GM12878 (cell line): ENCODE data around the gene ITPKB. TPM values are rescaled to one million over a fixed set of nuclear protein-coding genes. Genes with fewer than 3 reads are reported as not detected.

ENCODE experiments used
- ATAC-seq: fragments of 200-7000 bp; cut with Tn5 transposase; 3 replicates; pipeline ENCODE4 v1.9.1; 2020; ENCODE audit warnings: mild to moderate bottlenecking, moderate library complexity
- BruUV-seq: library from RNA; stranded (reverse); fragments of 400-500 nt; replicated peaks from 2 replicates; lab custom pipeline; 2021; lab: Mats Ljungman, UMichigan
- CTCF ChIA-PET: fragments of 300-600 bp; sonication (Branson Sonifier 250); formaldehyde crosslinking; extraction: SDS; loops from one replicate; lab custom pipeline; 2021; ENCODE audit warnings: inconsistent platforms; lab: Yijun Ruan, JAX
- POLR2A ChIA-PET: fragments of 350-600 bp; formaldehyde crosslinking; extraction: SDS; loops from one replicate; lab custom pipeline; 2021; ENCODE audit warnings: inconsistent platforms; lab: Charles Lee
- RAD21 ChIA-PET: fragments of 300-600 bp; sonication (Branson Sonifier 250); formaldehyde crosslinking; loops from one replicate; lab custom pipeline; 2023; ENCODE audit warnings: antibody characterized with exemption; ENCODE audit not compliant: unreplicated experiment; lab: Charles Lee
- SMC1A ChIA-PET: fragments of 300-600 bp; sonication (Branson Sonifier 250); formaldehyde crosslinking; loops from one replicate; lab custom pipeline; 2023; ENCODE audit not compliant: unreplicated experiment, uncharacterized antibody; lab: Charles Lee
- DNase-seq: peaks from one replicate; pipeline ENCODE4 v3.0.0-alpha.2; 2011; ENCODE audit warnings: low read depth, low spot score
- FAIRE-seq: peaks from 3 replicates; lab custom pipeline; 2011; peaks lifted over from hg19 to GRCh38; lab: Jason Lieb, UNC
- H2AFZ ChIP-seq: 2 replicates; pipeline ENCODE4 v1.6.0; 2011; ENCODE audit warnings: low read depth, low read length, control low read depth; ENCODE audit not compliant: control insufficient read depth
- H3K27ac ChIP-seq: 2 replicates; pipeline ENCODE4 v1.5.1; 2011; ENCODE audit warnings: control low read depth; ENCODE audit not compliant: control insufficient read depth, insufficient read depth
- H3K27me3 ChIP-seq, 2 experiments: replicated peaks in 1 of 2; 2 replicates each; pipeline versions ENCODE4 v1.6.0 to v1.6.1; 2011; ENCODE audit warnings: low read length in 1 of 2; ENCODE audit not compliant: control insufficient read depth in 2 of 2, insufficient read depth in 2 of 2
- H3K36me3 ChIP-seq, 2 experiments: 2 replicates each; pipeline ENCODE4 v1.5.1; 2011; ENCODE audit warnings: low read length in 1 of 2; ENCODE audit not compliant: control insufficient read depth in 2 of 2, insufficient read depth in 2 of 2
- H3K4me1 ChIP-seq: 2 replicates; pipeline ENCODE4 v1.6.1; 2011; ENCODE audit warnings: mild to moderate bottlenecking, low read length, moderate library complexity, mixed read lengths; ENCODE audit not compliant: control insufficient read depth, insufficient read depth
- H3K4me2 ChIP-seq: 2 replicates; pipeline ENCODE4 v1.6.0; 2011; ENCODE audit warnings: control low read depth; ENCODE audit not compliant: control insufficient read depth, insufficient read depth
- H3K4me3 ChIP-seq: fragments of 200-600 bp; sonication (generic); 2 replicates; pipeline ENCODE4 v1.5.1; 2016
- H3K79me2 ChIP-seq: 2 replicates; pipeline ENCODE4 v1.6.0; 2011; ENCODE audit warnings: low read length; ENCODE audit not compliant: control insufficient read depth, insufficient read depth
- H3K9ac ChIP-seq: 2 replicates; pipeline ENCODE4 v1.8.0; 2011; ENCODE audit warnings: low read length, control low read depth, mixed read lengths; ENCODE audit not compliant: control insufficient read depth, insufficient read depth
- H3K9me3 ChIP-seq: replicated peaks from 3 replicates; pipeline ENCODE4 v1.5.1; 2011; ENCODE audit warnings: mild to moderate bottlenecking, low read length; ENCODE audit not compliant: control insufficient read depth, insufficient read depth
- H4K20me1 ChIP-seq: 2 replicates; pipeline ENCODE4 v1.6.0; 2011; ENCODE audit not compliant: control insufficient read depth, insufficient read depth
- CBFB ChIP-seq: IDR thresholded peaks from 2 replicates; pipeline ENCODE4 v1.6.1; 2016; ENCODE audit warnings: antibody characterized with exemption, low read depth
- E4F1 ChIP-seq: fragments of 450-650 bp; IDR thresholded peaks from 2 replicates; pipeline ENCODE4 v1.6.1; 2018; ENCODE audit warnings: borderline replicate concordance, mild to moderate bottlenecking; ENCODE audit not compliant: partially characterized antibody
- NFIC ChIP-seq: IDR thresholded peaks from 2 replicates; pipeline ENCODE4 v1.6.1; 2012; ENCODE audit warnings: low read depth, mild to moderate bottlenecking, inconsistent platforms, low read length, moderate library complexity
- RUNX3 ChIP-seq: IDR thresholded peaks from 2 replicates; pipeline ENCODE4 v1.6.1; 2012; ENCODE audit warnings: low read length, inconsistent platforms
- TAF1 ChIP-seq: IDR thresholded peaks from 2 replicates; pipeline ENCODE4 v1.6.1; 2011; ENCODE audit warnings: mild to moderate bottlenecking, low read depth, low read length, borderline replicate concordance
- ZBED1 ChIP-seq: IDR thresholded peaks from 2 replicates; pipeline ENCODE4 v1.6.1; 2016; ENCODE audit warnings: borderline replicate concordance
- WGBS: methylation state at CpG from one replicate; pipeline ENCODE4 v1.1.6; 2016; ENCODE audit warnings: low lambda C conversion rate; ENCODE audit not compliant: insufficient replicate concordance, insufficient coverage; ENCODE audit errors: missing lambda C conversion rate; 5-methylcytosine and 5-hydroxymethylcytosine counted together
- in situ Hi-C: fragments of 300-500 bp; cut with MboI; formaldehyde crosslinking; loops from 9 replicates; pipeline ENCODE4 v1.14.3; 2018; ENCODE audit warnings: mixed read lengths
- intact Hi-C: fragments of 100-400 bp; cut with micrococcal nuclease; formaldehyde crosslinking; loops from one replicate; pipeline ENCODE4 v1.14.2; 2022; ENCODE audit not compliant: unreplicated experiment
- polyA plus RNA-seq, 11 experiments: library from polyadenylated mRNA; depleted of rRNA in 4 of 11; unstranded in 6 of 11; stranded (reverse) in 5 of 11; fragments of >200 nt; fragmentation: Nextera tagmentation in 4 of 11; fragmentation: Illumina TruSeq in 1 of 11; extraction: Ambion mirVana in 4 of 11; extraction: Trizol in 1 of 11; gene quantifications; 1 replicate in 1 of 11; 2 replicates in 10 of 11; pipeline versions ENCODE4 v1.2.1 to v1.2.3, GENCODE V29; 2011 to 2016; ENCODE audit warnings: inconsistent platforms in 2 of 11, missing spikeins in 2 of 11, low read depth in 1 of 11
- total RNA-seq, 4 experiments: library from RNA; depleted of rRNA in 3 of 4; stranded (reverse); fragments of >200 nt in 3 of 4; fragmentation: Illumina TruSeq in 1 of 4; extraction: Trizol in 1 of 4; gene quantifications; 2 replicates each; pipeline versions ENCODE4 v1.2.1 to v1.2.3, GENCODE V29; 2013 to 2021

The ITPKB gene
- total and polyA plus RNA-seq, 10 of the 15 experiments (the other 5 are each of a cell fraction or from before 2014, with no cell fraction given) = 1.3 to 38.7 (median 12.9) TPM

- FAIRE-seq (no peak), ATAC-seq (peak; percentile 11), DNase-seq (no peak)
- Histone ChIP-seq H3K4me3 (peak overlapping the region; percentile 98), H3K9ac (peak overlapping the region; percentile 76), H3K79me2 (peaks cover 93% of the 10 kb centered on the region), H3K36me3 (peaks cover 0 to 24% of the 10 kb centered on the region in 2 experiments; a peak in 3 of 4 replicates), H3K4me2 (peak overlapping the region; percentile 94), H3K9me3 (no peaks in the 10 kb centered on the region), H3K27ac (peak overlapping the region; percentile 76; the same call in 1 of the 2 replicates), H3K27me3 (no peaks in the 10 kb centered on the region), H3K4me1 (peaks cover 27% of the 10 kb centered on the region), H4K20me1 (no peaks in the 10 kb centered on the region; the same call in 1 of the 2 replicates), H2AFZ (no peak overlapping the region)
- WGBS = 15% methylated on average over 3 of the region's 3 CpGs
- in situ Hi-C loops = loop anchor here (10.0 kb wide), 1 partner anchor 90 kb away; no protein-coding TSS in a partner anchor
- BruUV-seq = TSS peak; percentile 11
- TF ChIP-seq TAF1 (no peak), RUNX3 (peak; percentile 85), NFIC (peak; percentile 39; the same call in 1 of the 2 replicates), CBFB (0 out of 2 replicates have a peak, but pooled peaks have one; percentile 45), ZBED1 (0 out of 2 replicates have a peak, but pooled peaks have one; percentile 35), E4F1 (no peak)
- POLR2A ChIA-PET = interaction anchor here (1.1 to 1.7 kb wide), 6 partner anchors 20 to 91 kb away, joined by 3 to 6 read pairs (median 4); no protein-coding TSS in a partner anchor
- intact Hi-C loops = loop anchor here (10.0 kb wide), 1 partner anchor 330 kb away; the partner anchor contains the start of gene PARP1
- SMC1A ChIA-PET = interaction anchor here (0.9 to 2.0 kb wide), 14 partner anchors 8 to 101 kb away, joined by 3 to 11 read pairs (median 5); no protein-coding TSS in a partner anchor
- CTCF ChIA-PET = interaction anchor here (0.7 to 2.5 kb wide), 9 partner anchors 23 to 108 kb away, joined by 3 to 8 read pairs (median 4); no protein-coding TSS in a partner anchor
- RAD21 ChIA-PET = interaction anchor here (0.6 to 3.5 kb wide), 12 partner anchors 23 to 101 kb away, joined by 3 to 16 read pairs (median 4); no protein-coding TSS in a partner anchor
Observed at GRCh38 chr1:226734611-226735153, 4.4 kb downstream of the ITPKB start.
